HG03095 (cell line): Measurements from ENCODE around the gene CRNKL1.

Experiments used
- ATAC-seq: cut with Tn5 transposase; IDR thresholded peaks from one replicate; pipeline ENCODE4 v1.9.1; 2021; ENCODE audit warnings: moderate library complexity; ENCODE audit not compliant: unreplicated experiment

CRNKL1 gene

DNA sequence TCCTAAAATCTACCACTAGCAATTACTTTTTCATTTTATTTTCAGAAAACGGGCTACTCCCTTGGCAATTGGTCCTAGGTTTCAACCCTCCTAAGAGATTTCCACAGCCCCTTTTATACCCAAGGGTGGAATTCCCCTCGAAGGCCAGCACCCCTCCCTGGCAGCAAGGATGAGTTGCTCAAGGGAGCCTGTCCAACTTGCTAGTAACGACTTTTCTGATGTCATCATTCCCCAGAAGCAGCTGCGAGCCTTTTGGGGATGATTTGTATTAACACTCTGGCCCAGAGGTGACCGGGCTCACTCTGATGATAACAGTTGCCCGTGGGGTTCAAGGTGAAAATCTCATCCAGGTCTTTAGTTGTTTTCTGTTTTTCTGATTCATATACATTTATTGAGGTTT is 65.8 kb downstream of the CRNKL1 start:
- ATAC-seq: no peak
